HepG2 (cell line): ENCODE measurements around the gene LPCAT4. TPM values are rescaled to one million over a fixed set of nuclear protein-coding genes. Genes with fewer than 3 reads are reported as not detected.

Experiments
- AKAP8 ChIP-seq: sonication (generic); formaldehyde crosslinking; IDR thresholded peaks from 2 replicates; pipeline ENCODE4 v1.5.1; 2020; ENCODE audit warnings: mild to moderate bottlenecking, missing genetic modification reagents
- ATF4 ChIP-seq, 2 experiments: fragments of 450-650 bp in 1 of 2; sonication (generic) in 1 of 2; formaldehyde crosslinking; IDR thresholded peaks; 2 replicates each; pipeline versions ENCODE4 v1.5.0 to v1.8.0; 2020 to 2022; ENCODE audit warnings: mild to moderate bottlenecking in 1 of 2, missing genetic modification reagents in 1 of 2
- CHD2 ChIP-seq: IDR thresholded peaks from 2 replicates; pipeline ENCODE4 v1.6.1; 2011; ENCODE audit warnings: low read depth, low read length, improper control_type of control experiment
- ELF3 ChIP-seq: IDR thresholded peaks from 2 replicates; pipeline ENCODE4 v1.6.1; 2016; ENCODE audit warnings: missing genetic modification reagents, missing compliant biosample characterization
- ETV5 ChIP-seq: IDR thresholded peaks from 2 replicates; pipeline ENCODE4 v1.6.1; 2018; ENCODE audit warnings: missing biosample characterization, missing genetic modification reagents, inconsistent platforms, borderline replicate concordance
- FOXC1 ChIP-seq: sonication (generic); formaldehyde crosslinking; IDR thresholded peaks from 2 replicates; pipeline ENCODE4 v1.8.0; 2022; ENCODE audit warnings: mild to moderate bottlenecking, missing genetic modification reagents, borderline replicate concordance
- FOXO1 ChIP-seq: sonication (generic); formaldehyde crosslinking; IDR thresholded peaks from 2 replicates; pipeline ENCODE4 v1.4.0; 2020; ENCODE audit warnings: missing genetic modification reagents
- FOXP4 ChIP-seq: sonication (generic); formaldehyde crosslinking; IDR thresholded peaks from 2 replicates; pipeline ENCODE4 v1.4.0; 2020; ENCODE audit warnings: missing genetic modification reagents
- KDM2A ChIP-seq: sonication (generic); formaldehyde crosslinking; IDR thresholded peaks from 2 replicates; pipeline ENCODE4 v1.4.0; 2020; ENCODE audit warnings: low read depth, missing genetic modification reagents, borderline replicate concordance
- KLF6 ChIP-seq: IDR thresholded peaks from 2 replicates; pipeline ENCODE4 v1.8.0; 2016; ENCODE audit warnings: missing biosample characterization, missing genetic modification reagents
- MATR3 ChIP-seq: sonication (generic); formaldehyde crosslinking; IDR thresholded peaks from 2 replicates; pipeline ENCODE4 v1.4.0; 2020; ENCODE audit warnings: missing genetic modification reagents
- MAZ ChIP-seq, 2 experiments: sonication (generic) in 1 of 2; formaldehyde crosslinking in 1 of 2; IDR thresholded peaks; 2 replicates each; pipeline versions ENCODE4 v1.5.0 to v1.6.1; 2012 to 2020; ENCODE audit warnings: low read depth in 2 of 2, mild to moderate bottlenecking in 2 of 2, borderline replicate concordance in 1 of 2, improper control_type of control experiment in 1 of 2, low read length in 1 of 2, missing genetic modification reagents in 1 of 2, moderate library complexity in 1 of 2
- MYC ChIP-seq: sonication (generic); formaldehyde crosslinking; IDR thresholded peaks from 2 replicates; pipeline ENCODE4 v1.9.0; 2021; ENCODE audit warnings: missing genetic modification reagents, borderline replicate concordance
- PHF21A ChIP-seq: sonication (generic); formaldehyde crosslinking; IDR thresholded peaks from 2 replicates; pipeline ENCODE4 v1.5.0; 2020; ENCODE audit warnings: mild to moderate bottlenecking, missing genetic modification reagents
- ZEB1 ChIP-seq: IDR thresholded peaks from 2 replicates; pipeline ENCODE4 v1.6.1; 2012; ENCODE audit warnings: mild to moderate bottlenecking, low read depth, inconsistent platforms; ENCODE audit not compliant: insufficient replicate concordance
- ZFX ChIP-seq: sonication (generic); formaldehyde crosslinking; IDR thresholded peaks from 2 replicates; pipeline ENCODE4 v1.4.0; 2020; ENCODE audit warnings: mild to moderate bottlenecking, low read depth, missing genetic modification reagents, moderate library complexity
- ZFY ChIP-seq: sonication (generic); formaldehyde crosslinking; IDR thresholded peaks from 2 replicates; pipeline ENCODE4 v1.4.0; 2020; ENCODE audit warnings: missing genetic modification reagents
- ZMAT3 ChIP-seq: sonication (generic); formaldehyde crosslinking; conservative IDR thresholded peaks from 2 replicates; pipeline ENCODE4 v1.7.0; 2021; ENCODE audit warnings: missing genetic modification reagents
- ZMYM4 ChIP-seq: sonication (generic); formaldehyde crosslinking; IDR thresholded peaks from 2 replicates; pipeline ENCODE4 v1.8.1; 2023; ENCODE audit warnings: mild to moderate bottlenecking, missing genetic modification reagents
- ZNF687 ChIP-seq: sonication (generic); formaldehyde crosslinking; IDR thresholded peaks from 2 replicates; pipeline ENCODE4 v1.5.1; 2020; ENCODE audit warnings: mild to moderate bottlenecking, missing genetic modification reagents, moderate library complexity
- ZNF746 ChIP-seq: sonication (generic); formaldehyde crosslinking; IDR thresholded peaks from 2 replicates; pipeline ENCODE4 v1.8.0; 2022; ENCODE audit warnings: mild to moderate bottlenecking, missing genetic modification reagents
- ZNF777 ChIP-seq: sonication (generic); formaldehyde crosslinking; IDR thresholded peaks from 2 replicates; pipeline ENCODE4 v1.4.0; 2020; ENCODE audit warnings: missing genetic modification reagents
- polyA plus RNA-seq, 8 experiments: library from polyadenylated mRNA; depleted of rRNA in 3 of 8; stranded (reverse) in 7 of 8; unstranded in 1 of 8; fragments of >200 nt; fragmentation: Illumina TruSeq in 4 of 8; extraction: Trizol in 4 of 8; gene quantifications; 2 replicates each; pipeline versions ENCODE4 v1.2.1 to v1.2.3, GENCODE V29; 2011 to 2016; ENCODE audit warnings: low read depth in 4 of 8, missing spikeins in 1 of 8, mixed read lengths in 1 of 8; ENCODE audit not compliant: insufficient read depth in 1 of 8
- total RNA-seq, 5 experiments: library from RNA; depleted of rRNA; stranded (reverse); fragments of >200 nt; fragmentation: Illumina TruSeq; extraction: Trizol; gene quantifications; 2 replicates each; pipeline ENCODE4 v1.2.3, GENCODE V29; 2016; ENCODE audit warnings: low read depth in 1 of 5

The LPCAT4 gene
- total and polyA plus RNA-seq, 2 of the 13 experiments (the other 11 are each of a cell fraction or from before 2014, with no cell fraction given), result 8.1 to 57.1 TPM

- TF ChIP-seq ZNF687, result peak; percentile 59
- peak; percentile 39; the same call in 1 of the 2 replicates for TF ChIP-seq KDM2A (CRISPR knock-in tag)
- TF ChIP-seq FOXC1, result 0 out of 2 replicates have a peak, but pooled peaks have one; percentile 42
- 0 out of 2 replicates have a peak, but pooled peaks have one; percentile 3 for TF ChIP-seq FOXP4 (CRISPR knock-in tag)
- TF ChIP-seq MATR3 (CRISPR knock-in tag), result no peak
- TF ChIP-seq ZMAT3, result no peak
- TF ChIP-seq PHF21A (CRISPR knock-in tag), result no peak
- TF ChIP-seq ZFY (CRISPR knock-in tag), result 0 out of 2 replicates have a peak, but pooled peaks have one; percentile 23
- 0 out of 2 replicates have a peak, but pooled peaks have one; percentile 22 for TF ChIP-seq CHD2
- peak; percentile 73 for TF ChIP-seq ELF3
- 0 out of 2 replicates have a peak, but pooled peaks have one; percentile 55 for TF ChIP-seq AKAP8
- peak; percentile 27; the same call in 1 of the 2 replicates for TF ChIP-seq ZNF777
- peak; percentile 59; the same call in 1 of the 2 replicates for TF ChIP-seq ZNF746 (CRISPR knock-in tag)
- TF ChIP-seq MYC (CRISPR knock-in tag), result peak; percentile 26; the same call in 1 of the 2 replicates
- TF ChIP-seq FOXO1 (CRISPR knock-in tag), result 0 out of 2 replicates have a peak, but pooled peaks have one; percentile 28
- no peak for TF ChIP-seq ZEB1
- TF ChIP-seq MAZ (IDR thresholded peaks at IDR 0.05; ENCODE audit: borderline replicate concordance, low read depth, low read length), result peak; percentile 71; the same call in 1 of the 2 replicates
- no peak for TF ChIP-seq MAZ (CRISPR knock-in tag; IDR thresholded peaks at IDR 0.05; ENCODE audit: low read depth)
- peak; percentile 70; the same call in 1 of the 2 replicates for TF ChIP-seq ETV5
- TF ChIP-seq ZFX (CRISPR knock-in tag), result peak; percentile 53; the same call in 1 of the 2 replicates
- TF ChIP-seq ZMYM4, result 0 out of 2 replicates have a peak, but pooled peaks have one; percentile 31
- 0 out of 4 replicates have a peak, but pooled peaks of 1 of the 2 experiments have one; percentile 40 for TF ChIP-seq ATF4 (CRISPR knock-in tag; IDR thresholded peaks at IDR 0.05)
- TF ChIP-seq KLF6, result no peak
Measured at GRCh38 chr15:34366271-34367065, 528 bp downstream of the LPCAT4 start (continued).
